Nephron (organoid): ENCODE results near the gene MEGF6.

Experiments used
- H3K27ac Mint-ChIP-seq, 3 experiments: 2 replicates each; pipeline ENCODE4 v1.8.0; 2020; ENCODE audit warnings: mixed read lengths in 3 of 3, mild to moderate bottlenecking in 2 of 3, moderate library complexity in 1 of 3
- H3K27me3 Mint-ChIP-seq: 2 replicates; pipeline ENCODE4 v1.8.0; 2021; ENCODE audit warnings: low read depth, mild to moderate bottlenecking, moderate library complexity, mixed read lengths
- H3K36me3 Mint-ChIP-seq: 2 replicates; pipeline ENCODE4 v1.8.0; 2020; ENCODE audit warnings: low read depth, mixed read lengths
- H3K4me1 Mint-ChIP-seq: 2 replicates; pipeline ENCODE4 v1.8.0; 2020; ENCODE audit warnings: mixed read lengths
- H3K4me3 Mint-ChIP-seq, 3 experiments: 2 replicates each; pipeline ENCODE4 v1.8.0; 2020; ENCODE audit warnings: mild to moderate bottlenecking in 3 of 3, mixed read lengths in 3 of 3, moderate library complexity in 2 of 3
- H3K9me3 Mint-ChIP-seq: 2 replicates; pipeline ENCODE4 v1.8.0; 2020; ENCODE audit warnings: mixed read lengths
- CTCF ChIP-seq, 3 experiments: fragments of 200-600 bp; sonication (generic); IDR thresholded peaks; one replicate each; pipeline ENCODE4 v1.5.0; 2021; ENCODE audit warnings: antibody characterized with exemption in 3 of 3; ENCODE audit not compliant: unreplicated experiment in 3 of 3

MEGF6 gene

GRCh38 chr1:3450202-3450863, 161.0 kb downstream of the MEGF6 start:
- no peak overlapping the region for H3K4me3 Mint-ChIP-seq
- H3K9me3 Mint-ChIP-seq = peaks cover 16% of the 10 kb centered on the region
- no peak for TF ChIP-seq CTCF (IDR thresholded peaks at IDR 0.05; ENCODE audit: unreplicated experiment in 3 of 3)
- H3K27me3 Mint-ChIP-seq = peaks cover 16% of the 10 kb centered on the region
- no peak overlapping the region for H3K27ac Mint-ChIP-seq
- no peaks in the 10 kb centered on the region for H3K4me1 Mint-ChIP-seq
- H3K36me3 Mint-ChIP-seq = no peaks in the 10 kb centered on the region

- peaks cover 32% of the 10 kb centered on the region for H3K27me3 Mint-ChIP-seq
- H3K27ac Mint-ChIP-seq = no peak overlapping the region
- no peaks in the 10 kb centered on the region for H3K36me3 Mint-ChIP-seq
- TF ChIP-seq CTCF (IDR thresholded peaks at IDR 0.05; ENCODE audit: unreplicated experiment in 3 of 3) = no peak
- H3K4me3 Mint-ChIP-seq = no peak overlapping the region
- H3K9me3 Mint-ChIP-seq = peaks cover 21% of the 10 kb centered on the region
- H3K4me1 Mint-ChIP-seq = no peaks in the 10 kb centered on the region
Observed at GRCh38 chr1:3444736-3445135, 166.6 kb downstream of the MEGF6 start.

- no peaks in the 10 kb centered on the region for H3K36me3 Mint-ChIP-seq
- H3K4me3 Mint-ChIP-seq = no peak overlapping the region
- peaks cover 31% of the 10 kb centered on the region for H3K27me3 Mint-ChIP-seq
- H3K9me3 Mint-ChIP-seq = peaks cover 21% of the 10 kb centered on the region
- no peak overlapping the region for H3K27ac Mint-ChIP-seq
- H3K4me1 Mint-ChIP-seq = no peaks in the 10 kb centered on the region
- no peak for TF ChIP-seq CTCF (IDR thresholded peaks at IDR 0.05; ENCODE audit: unreplicated experiment in 3 of 3)
Observed at GRCh38 chr1:3444298-3444697, 167.0 kb downstream of the MEGF6 start.

- Mint-ChIP-seq H3K27ac (no peak overlapping the region), H3K36me3 (no peaks in the 10 kb centered on the region), H3K27me3 (peaks cover 32% of the 10 kb centered on the region), H3K4me1 (no peaks in the 10 kb centered on the region), H3K9me3 (peaks cover 21% of the 10 kb centered on the region), H3K4me3 (no peak overlapping the region)
- TF ChIP-seq CTCF (IDR thresholded peaks at IDR 0.05; ENCODE audit: unreplicated experiment in 3 of 3) = no peak
Observed at GRCh38 chr1:3443807-3444206, 167.5 kb downstream of the MEGF6 start.

- no peaks in the 10 kb centered on the region for H3K4me1 Mint-ChIP-seq
- peaks cover 18% of the 10 kb centered on the region for H3K9me3 Mint-ChIP-seq
Observed at GRCh38 chr1:3442901-3443300, 168.4 kb downstream of the MEGF6 start.

More at GRCh38 chr1:3442901-3443300, 168.4 kb downstream of the MEGF6 start:
- Mint-ChIP-seq H3K4me3 (no peak overlapping the region), H3K27ac (no peak overlapping the region), H3K27me3 (peaks cover 32% of the 10 kb centered on the region), H3K36me3 (no peaks in the 10 kb centered on the region)
- no peak for TF ChIP-seq CTCF (IDR thresholded peaks at IDR 0.05; ENCODE audit: unreplicated experiment in 3 of 3)
